SJSA1 (cell line): Measurements from ENCODE around the gene SLC1A3. TPM values are rescaled to one million over a fixed set of nuclear protein-coding genes. Genes with fewer than 3 reads are reported as not detected.

Experiments
- DNase-seq, 2 experiments: peaks; one replicate each; pipeline ENCODE4 v3.0.0-alpha.2; 2015 to 2020; ENCODE audit warnings: low spot score in 2 of 2, low read depth in 1 of 2
- H3K27ac ChIP-seq: fragments of 250-450 bp; sonication (Bioruptor Pico); 2 replicates; pipeline ENCODE4 v1.5.1; 2020; ENCODE audit warnings: mild to moderate bottlenecking, moderate library complexity
- H3K27me3 ChIP-seq: fragments of 250-450 bp; sonication (Bioruptor Pico); replicated peaks from 2 replicates; pipeline ENCODE4 v1.5.1; 2020; ENCODE audit warnings: mild to moderate bottlenecking, moderate library complexity
- H3K36me3 ChIP-seq: fragments of 250-450 bp; sonication (Bioruptor Pico); 2 replicates; pipeline ENCODE4 v1.5.1; 2020; ENCODE audit warnings: mild to moderate bottlenecking
- H3K4me1 ChIP-seq: fragments of 250-450 bp; sonication (Bioruptor Pico); replicated peaks from 2 replicates; pipeline ENCODE4 v1.6.1; 2021; ENCODE audit warnings: mild to moderate bottlenecking
- H3K4me3 ChIP-seq: fragments of 250-450 bp; sonication (Bioruptor Pico); 2 replicates; pipeline ENCODE4 v1.5.1; 2020; ENCODE audit warnings: mild to moderate bottlenecking
- H3K9me3 ChIP-seq: fragments of 250-450 bp; sonication (Bioruptor Pico); replicated peaks from 2 replicates; pipeline ENCODE4 v1.5.1; 2020; ENCODE audit warnings: mild to moderate bottlenecking
- total RNA-seq: library from RNA; depleted of rRNA; stranded (reverse); fragments of >200 nt; shearing (Covaris generic); gene quantifications from 2 replicates; pipeline ENCODE4 v1.2.3, GENCODE V29; 2014

The SLC1A3 gene
- total RNA-seq, 1 experiment from 2014 or later = 37.0 TPM

DNA sequence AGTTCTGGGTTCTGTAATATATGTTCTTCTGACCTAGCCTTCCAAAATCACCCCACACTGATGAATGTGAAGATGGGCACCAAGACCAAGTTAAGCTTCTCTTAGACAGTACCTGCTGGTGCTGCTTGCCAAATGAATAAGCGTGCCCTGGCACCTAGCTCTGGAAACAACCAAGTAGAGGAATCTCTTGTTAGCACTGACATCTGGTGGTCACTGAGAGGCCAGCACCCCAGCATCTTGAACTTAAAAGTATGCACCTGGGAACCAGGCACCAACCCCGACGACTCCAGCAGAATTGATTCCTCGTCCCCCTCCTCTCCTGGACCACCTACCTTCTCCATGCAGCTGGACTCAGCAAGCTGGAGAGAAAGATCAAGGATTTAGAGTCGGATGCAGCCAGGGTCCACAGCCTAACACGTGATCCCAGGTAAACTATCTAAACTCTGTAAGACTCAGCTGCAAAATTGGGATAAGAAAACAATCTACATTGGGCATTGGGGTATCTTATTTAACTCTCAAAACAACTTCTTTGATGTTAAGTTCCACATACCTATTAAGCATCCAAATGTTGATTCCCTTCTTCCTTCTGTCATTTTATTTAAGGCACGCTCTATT is 89.8 kb downstream of the SLC1A3 start:
- peaks cover 21% of the 10 kb centered on the region for H3K4me1 ChIP-seq
- no peak overlapping the region for H3K4me3 ChIP-seq
- no peaks in the 10 kb centered on the region for H3K36me3 ChIP-seq
- H3K27ac ChIP-seq = no peak overlapping the region
- peaks cover 6% of the 10 kb centered on the region for H3K27me3 ChIP-seq
- H3K9me3 ChIP-seq = no peaks in the 10 kb centered on the region
- peak; percentile 42 to 60 for DNase-seq

DNA sequence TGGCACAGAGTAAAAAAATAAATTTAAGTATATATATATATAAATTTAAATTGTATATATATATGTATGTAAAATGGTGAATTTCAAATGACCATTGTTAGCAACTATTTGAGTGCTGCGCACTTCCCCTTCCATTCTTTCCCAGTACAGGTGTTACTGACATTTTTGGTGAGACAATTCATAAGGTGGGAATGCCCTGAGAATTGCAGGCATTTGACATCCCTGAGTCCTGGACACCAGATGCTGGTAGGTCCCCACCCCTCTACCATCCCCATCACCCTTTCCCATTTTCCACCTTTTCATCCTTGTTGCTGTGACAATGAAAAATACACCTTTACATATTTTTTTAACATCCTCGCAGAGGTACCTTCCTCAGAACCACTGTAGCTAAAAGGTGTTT is 91.6 kb downstream of the SLC1A3 start:
- DNase-seq = no peak
- peaks cover 4% of the 10 kb centered on the region for H3K4me1 ChIP-seq
- H3K27me3 ChIP-seq = peaks cover 21% of the 10 kb centered on the region
- H3K27ac ChIP-seq = no peak overlapping the region
- H3K4me3 ChIP-seq = no peak overlapping the region
- H3K9me3 ChIP-seq = no peaks in the 10 kb centered on the region
- no peaks in the 10 kb centered on the region for H3K36me3 ChIP-seq

DNA sequence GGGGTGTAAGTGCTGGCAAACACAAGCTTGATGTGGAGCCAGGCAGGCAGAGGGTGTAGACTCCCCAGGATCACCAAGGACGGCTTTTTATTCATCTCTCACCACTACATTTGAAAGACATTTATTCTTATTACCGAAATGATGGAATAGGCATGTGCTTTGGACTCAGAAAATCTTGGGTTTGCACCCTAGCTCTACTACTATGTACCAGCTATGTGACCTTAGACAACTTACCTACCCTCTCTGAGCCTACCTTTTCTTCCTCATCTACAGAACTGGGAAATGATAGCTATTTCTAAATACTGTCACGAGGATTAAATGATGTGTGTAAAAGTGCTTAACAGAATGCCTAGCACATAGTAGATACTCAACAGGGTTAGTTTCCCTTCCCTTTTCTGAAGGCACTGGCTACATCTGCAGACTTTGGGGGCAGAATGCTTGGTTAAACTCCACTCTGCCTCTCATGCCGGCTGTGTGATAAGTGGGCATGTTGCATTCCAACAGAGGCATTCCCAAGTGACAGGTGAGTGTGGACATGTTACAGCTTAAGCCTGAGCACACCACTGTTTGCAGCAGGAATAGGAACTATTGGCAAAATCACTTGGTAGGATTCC is 94.8 kb downstream of the SLC1A3 start:
- Histone ChIP-seq H3K27me3 (peaks cover 21% of the 10 kb centered on the region), H3K27ac (no peak overlapping the region), H3K4me1 (no peaks in the 10 kb centered on the region), H3K4me3 (no peak overlapping the region), H3K36me3 (no peaks in the 10 kb centered on the region), H3K9me3 (no peaks in the 10 kb centered on the region)
- DNase-seq = no peak

DNA sequence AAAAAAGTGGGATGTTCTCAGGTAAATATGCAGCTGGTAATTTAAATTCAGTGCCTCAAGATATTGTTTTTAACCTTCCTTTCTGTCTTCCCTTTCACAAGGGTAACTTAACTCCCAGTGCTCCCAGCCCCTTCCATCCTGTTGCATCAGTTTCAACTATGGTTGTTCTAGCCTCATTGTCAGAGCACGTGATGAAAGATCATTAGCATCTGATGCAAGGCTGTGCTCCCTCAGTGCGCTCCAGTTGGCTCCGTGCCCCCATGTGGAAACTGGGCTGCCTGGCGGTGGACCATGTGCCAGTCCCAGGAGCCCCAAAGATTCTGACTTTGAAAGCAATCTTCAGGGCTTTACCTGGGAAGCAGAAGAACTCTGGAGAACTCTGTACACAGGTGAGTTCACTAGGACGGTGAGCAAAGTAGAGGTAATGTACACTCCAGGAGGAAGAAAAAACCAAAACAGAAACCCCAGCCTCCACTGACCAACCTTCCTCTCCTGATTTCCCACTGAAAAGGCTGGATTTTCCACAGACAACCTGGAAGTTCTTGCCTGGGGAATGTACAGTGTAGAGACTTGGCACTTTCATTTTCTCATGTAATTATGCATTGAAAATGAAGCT is 96.9 kb downstream of the SLC1A3 start:
- Histone ChIP-seq H3K4me3 (no peak overlapping the region), H3K36me3 (no peaks in the 10 kb centered on the region), H3K9me3 (no peaks in the 10 kb centered on the region), H3K27me3 (peaks cover 21% of the 10 kb centered on the region), H3K4me1 (no peaks in the 10 kb centered on the region), H3K27ac (no peak overlapping the region)
- no peak for DNase-seq

DNA sequence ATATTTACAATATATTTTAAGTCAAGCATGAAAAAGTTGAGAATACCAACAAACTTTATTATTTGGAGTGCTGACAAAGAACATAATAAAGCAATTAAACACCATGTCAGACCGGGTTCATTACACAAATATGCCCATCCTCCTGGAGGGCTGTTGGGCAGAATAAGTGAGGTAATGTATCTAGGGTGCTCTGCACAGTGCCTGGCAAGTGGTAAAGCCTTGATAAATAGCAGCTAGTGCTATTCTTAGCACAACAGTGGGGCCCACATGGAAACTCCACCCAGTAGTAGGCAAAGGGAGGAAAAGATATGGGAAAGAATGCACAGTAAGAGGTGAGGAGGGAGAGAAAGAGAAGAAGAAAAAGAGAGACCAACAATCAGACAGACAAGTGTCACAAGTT is 97.7 kb downstream of the SLC1A3 start:
- H3K27ac ChIP-seq = no peak overlapping the region
- no peaks in the 10 kb centered on the region for H3K4me1 ChIP-seq
- H3K36me3 ChIP-seq = no peaks in the 10 kb centered on the region
- no peak overlapping the region for H3K4me3 ChIP-seq
- no peaks in the 10 kb centered on the region for H3K9me3 ChIP-seq
- no peak for DNase-seq
- H3K27me3 ChIP-seq = peaks cover 21% of the 10 kb centered on the region

DNA sequence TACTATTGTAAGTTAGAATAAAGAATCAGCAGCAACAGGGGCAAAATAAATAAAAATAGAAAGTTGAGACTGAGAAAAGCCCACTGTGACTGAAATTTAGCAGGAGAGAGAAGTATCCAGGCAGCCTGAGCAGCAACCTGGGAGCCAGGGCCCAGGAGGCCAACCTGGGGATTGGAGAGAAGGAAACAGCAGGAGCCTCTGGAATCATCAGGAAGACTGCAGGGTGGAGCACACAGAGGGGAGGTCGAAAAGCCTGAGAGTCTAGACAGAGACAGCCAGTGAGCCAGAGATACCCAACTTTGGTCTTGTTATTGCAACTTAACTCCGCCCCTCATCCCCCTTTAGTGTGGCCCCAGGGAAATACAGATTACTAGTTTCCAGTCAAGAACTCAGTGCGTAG is 98.6 kb downstream of the SLC1A3 start:
- Histone ChIP-seq H3K4me1 (no peaks in the 10 kb centered on the region), H3K27ac (no peak overlapping the region), H3K9me3 (no peaks in the 10 kb centered on the region), H3K36me3 (no peaks in the 10 kb centered on the region), H3K4me3 (no peak overlapping the region), H3K27me3 (peaks cover 18% of the 10 kb centered on the region)
- DNase-seq = no peak

DNA sequence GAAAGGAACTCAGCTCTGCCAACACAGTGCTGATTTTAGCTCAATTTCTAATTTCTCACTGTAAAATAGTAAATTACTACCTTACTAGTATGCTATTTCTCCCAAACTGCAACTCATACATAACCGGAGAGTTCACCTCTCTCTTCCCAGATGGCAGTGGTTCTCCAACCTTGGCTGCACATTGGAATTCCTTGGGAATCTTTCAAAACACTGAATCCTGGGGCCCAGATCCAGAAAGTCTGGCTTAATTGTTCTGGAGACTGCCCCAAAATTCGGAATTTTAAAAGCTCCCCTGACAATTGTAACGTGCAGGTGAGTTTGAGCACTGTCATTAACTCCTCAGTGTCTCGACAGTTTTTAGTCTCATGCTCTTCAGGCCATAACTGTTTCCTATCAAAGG is 100.3 kb downstream of the SLC1A3 start:
- DNase-seq = no peak
- Histone ChIP-seq H3K36me3 (no peaks in the 10 kb centered on the region), H3K27me3 (peaks cover 24% of the 10 kb centered on the region), H3K4me1 (no peaks in the 10 kb centered on the region), H3K9me3 (no peaks in the 10 kb centered on the region), H3K4me3 (no peak overlapping the region), H3K27ac (no peak overlapping the region)

DNA sequence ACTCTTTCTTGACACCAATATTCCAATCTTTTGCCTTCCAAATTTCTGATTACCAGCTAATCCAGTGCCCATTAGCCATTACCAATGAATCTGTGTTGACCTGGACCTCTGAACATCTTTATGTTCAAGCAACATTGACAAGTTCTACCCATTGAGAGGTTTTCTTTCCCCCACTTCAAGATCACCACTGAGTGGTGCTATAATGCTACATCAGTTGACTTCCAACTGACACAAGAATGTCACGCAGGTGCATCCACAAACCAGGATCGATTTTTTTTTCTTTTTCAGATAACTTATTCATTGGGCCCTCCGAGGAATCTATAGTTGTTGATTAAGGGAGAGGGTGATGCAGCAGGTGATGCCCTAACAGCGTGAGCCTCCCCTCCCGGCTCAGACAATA is 102.6 kb downstream of the SLC1A3 start:
- Histone ChIP-seq H3K27ac (no peak overlapping the region), H3K4me1 (no peaks in the 10 kb centered on the region), H3K36me3 (no peaks in the 10 kb centered on the region), H3K27me3 (peaks cover 14% of the 10 kb centered on the region), H3K4me3 (no peak overlapping the region), H3K9me3 (no peaks in the 10 kb centered on the region)
- no peak for DNase-seq

DNA sequence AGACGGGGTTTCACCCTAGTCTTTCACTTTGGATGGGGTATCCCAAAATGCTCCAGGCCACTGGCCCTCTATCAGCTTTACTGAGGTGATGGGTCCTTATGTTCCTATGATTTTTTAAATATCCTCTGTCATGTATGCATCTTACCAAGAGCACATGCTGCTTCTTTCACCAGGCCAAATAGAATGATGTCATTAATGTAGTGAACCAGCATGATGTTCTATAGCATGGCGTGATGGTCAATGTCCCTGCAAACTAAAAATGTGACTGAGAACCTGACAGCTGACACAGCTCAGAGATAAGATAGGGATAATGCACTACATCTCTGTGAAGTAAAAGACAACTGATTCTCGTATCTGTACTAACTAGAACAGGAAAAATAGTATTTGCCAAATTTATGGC is 103.6 kb downstream of the SLC1A3 start:
- Histone ChIP-seq H3K27me3 (peaks cover 14% of the 10 kb centered on the region), H3K36me3 (no peaks in the 10 kb centered on the region), H3K9me3 (no peaks in the 10 kb centered on the region), H3K4me3 (no peak overlapping the region), H3K27ac (no peak overlapping the region), H3K4me1 (no peaks in the 10 kb centered on the region)
- no peak for DNase-seq

DNA sequence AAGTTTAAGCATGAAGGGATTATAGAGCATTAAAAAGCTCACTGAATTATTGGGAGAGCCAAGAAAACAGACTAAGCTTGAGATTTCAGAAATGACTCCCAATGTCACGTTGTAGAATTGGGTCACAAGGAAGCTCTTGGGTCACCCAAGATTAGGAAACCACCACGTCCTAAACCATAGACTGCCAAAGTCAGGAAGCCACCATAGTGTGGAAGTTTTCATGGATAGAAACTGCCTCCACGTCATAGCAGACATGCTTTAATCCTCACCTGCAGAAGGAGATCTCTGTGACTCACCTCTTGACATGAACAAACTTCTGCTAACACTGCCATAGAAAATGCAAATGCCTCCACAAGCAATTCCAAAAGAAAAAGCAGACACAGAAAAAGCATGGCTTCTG is 106.3 kb downstream of the SLC1A3 start:
- H3K27ac ChIP-seq = no peak overlapping the region
- no peaks in the 10 kb centered on the region for H3K9me3 ChIP-seq
- no peaks in the 10 kb centered on the region for H3K4me1 ChIP-seq
- no peak overlapping the region for H3K4me3 ChIP-seq
- no peak for DNase-seq
- H3K36me3 ChIP-seq = no peaks in the 10 kb centered on the region
- H3K27me3 ChIP-seq = peaks cover 14% of the 10 kb centered on the region

DNA sequence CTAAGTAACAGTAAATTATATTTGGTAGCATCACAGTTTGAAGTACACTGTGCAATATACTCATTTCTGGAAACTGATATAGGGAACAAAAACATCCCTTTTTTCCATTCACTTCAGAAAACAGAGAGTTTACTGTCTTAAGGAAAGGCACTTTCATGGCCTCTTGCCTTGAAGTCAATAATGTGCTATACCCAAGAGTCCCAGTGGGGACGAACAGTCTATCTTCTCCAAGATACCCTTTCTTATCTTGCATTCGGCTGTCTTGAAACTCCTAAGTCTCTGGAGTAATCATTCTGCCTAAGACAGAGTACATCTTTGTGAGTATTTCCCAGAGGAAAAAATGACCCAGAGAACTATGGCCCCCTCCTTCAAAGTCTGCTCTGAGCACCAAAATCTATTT is 107.1 kb downstream of the SLC1A3 start:
- no peak overlapping the region for H3K27ac ChIP-seq
- H3K4me1 ChIP-seq = no peaks in the 10 kb centered on the region
- DNase-seq = no peak

DNA sequence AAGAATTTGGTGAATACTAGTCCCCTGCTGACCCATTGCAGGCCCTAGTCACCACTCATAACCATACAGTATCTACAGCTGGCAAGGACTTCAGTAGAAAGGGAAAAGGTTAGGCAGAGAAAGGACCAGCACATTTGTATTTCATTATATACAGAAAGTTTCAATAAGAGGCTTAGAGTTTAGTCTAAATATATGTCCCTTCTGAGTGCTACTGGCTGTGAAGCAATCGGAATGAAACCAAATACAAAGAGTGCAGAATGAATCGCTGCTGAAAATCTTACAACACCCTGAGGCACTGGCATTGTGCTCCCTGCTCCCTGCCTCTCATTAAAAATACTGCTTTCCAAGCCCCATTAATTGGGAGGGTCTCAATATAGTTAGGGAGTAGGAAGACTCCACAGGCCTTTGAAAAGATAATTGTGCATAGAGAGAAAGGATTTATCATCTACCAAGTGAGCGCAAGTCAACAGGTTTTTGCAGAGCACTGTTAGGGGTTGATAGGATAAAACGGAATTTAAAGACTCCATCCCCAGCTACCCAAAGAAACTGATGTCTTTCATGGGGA is 110.8 kb downstream of the SLC1A3 start:
- H3K27ac ChIP-seq = no peak overlapping the region
- H3K9me3 ChIP-seq = no peaks in the 10 kb centered on the region
- H3K36me3 ChIP-seq = no peaks in the 10 kb centered on the region
- no peaks in the 10 kb centered on the region for H3K4me1 ChIP-seq
- H3K4me3 ChIP-seq = no peak overlapping the region
- peaks cover 3% of the 10 kb centered on the region; the same call in 1 of the 2 replicates for H3K27me3 ChIP-seq
- DNase-seq = no peak

More for the DNA sequence above, 107.1 kb downstream of the SLC1A3 start:
- Histone ChIP-seq H3K4me3 (no peak overlapping the region), H3K9me3 (no peaks in the 10 kb centered on the region), H3K36me3 (no peaks in the 10 kb centered on the region), H3K27me3 (peaks cover 14% of the 10 kb centered on the region)

DNA sequence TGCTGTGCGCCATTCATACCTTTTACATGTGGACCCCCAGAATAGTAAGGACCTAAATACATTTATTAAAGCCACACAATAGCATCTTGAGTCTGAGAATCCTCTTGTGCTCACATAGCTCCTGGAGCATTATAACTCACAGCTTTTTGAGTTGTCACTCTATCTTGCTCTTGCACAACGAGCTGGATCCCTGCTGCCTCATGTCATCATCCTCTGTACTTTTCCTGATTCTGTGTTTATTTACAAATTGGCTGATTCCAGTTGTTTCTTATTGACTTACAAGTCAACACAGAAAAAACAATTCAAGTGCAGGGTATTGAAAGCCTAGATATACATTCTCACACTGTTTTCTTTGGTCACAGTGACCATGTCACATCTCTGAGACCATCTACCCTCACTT is 112.9 kb downstream of the SLC1A3 start:
- no peak for DNase-seq
- Histone ChIP-seq H3K36me3 (no peaks in the 10 kb centered on the region), H3K4me1 (no peaks in the 10 kb centered on the region), H3K27ac (no peak overlapping the region), H3K4me3 (no peak overlapping the region), H3K27me3 (peaks cover 3% of the 10 kb centered on the region; the same call in 1 of the 2 replicates), H3K9me3 (no peaks in the 10 kb centered on the region)

DNA sequence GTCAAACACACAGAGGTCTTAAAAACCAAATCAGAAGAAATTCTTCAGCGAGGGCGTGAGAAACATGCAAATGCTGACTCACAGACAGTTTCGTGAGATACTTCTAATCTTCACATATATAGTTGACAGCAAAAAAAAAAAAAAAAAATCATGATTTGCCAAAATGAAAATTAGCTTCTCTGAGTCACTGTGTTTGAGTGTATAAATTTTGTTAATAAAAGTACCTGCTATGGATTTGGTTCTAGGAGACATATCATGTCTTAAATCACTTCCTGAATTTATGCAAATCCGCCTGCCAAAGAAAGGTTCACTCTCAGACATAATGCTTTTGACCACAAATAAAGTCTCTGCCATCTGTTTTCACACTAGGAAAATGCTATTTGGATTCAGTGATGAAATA is 114.3 kb downstream of the SLC1A3 start:
- Histone ChIP-seq H3K27ac (no peak overlapping the region), H3K4me3 (no peak overlapping the region), H3K9me3 (no peaks in the 10 kb centered on the region), H3K27me3 (peaks cover 3% of the 10 kb centered on the region; the same call in 1 of the 2 replicates), H3K4me1 (no peaks in the 10 kb centered on the region), H3K36me3 (no peaks in the 10 kb centered on the region)
- DNase-seq = no peak
